WERI-Rb-1 (cell line): ENCODE data around the gene FNDC5.

ENCODE experiments used
- DNase-seq: peaks from one replicate; pipeline ENCODE4 v3.0.0-alpha.2; 2020
- H3K27ac ChIP-seq: fragments of 250-450 bp; sonication (Bioruptor Pico); 2 replicates; pipeline ENCODE4 v1.5.1; 2020; ENCODE audit warnings: mild to moderate bottlenecking, moderate library complexity
- H3K27me3 ChIP-seq: fragments of 250-450 bp; sonication (Bioruptor Pico); 2 replicates; pipeline ENCODE4 v1.5.1; 2021; ENCODE audit warnings: mild to moderate bottlenecking, low read depth, moderate library complexity; ENCODE audit not compliant: insufficient read depth, severe bottlenecking
- H3K36me3 ChIP-seq: fragments of 250-450 bp; sonication (Bioruptor Pico); 2 replicates; pipeline ENCODE4 v1.5.1; 2020; ENCODE audit warnings: mild to moderate bottlenecking, moderate library complexity
- H3K4me3 ChIP-seq: 2 replicates; pipeline ENCODE4 v1.5.1; 2011; ENCODE audit warnings: low read depth, mild to moderate bottlenecking, control low read depth, low read length
- H3K9me3 ChIP-seq: fragments of 250-450 bp; sonication (Bioruptor Pico); 2 replicates; pipeline ENCODE4 v1.5.1; 2021; ENCODE audit warnings: mild to moderate bottlenecking, moderate library complexity; ENCODE audit not compliant: severe bottlenecking
- CTCF ChIP-seq: IDR thresholded peaks from 2 replicates; pipeline ENCODE4 v1.5.1; 2011; ENCODE audit warnings: low read depth, mild to moderate bottlenecking, control low read depth, inconsistent platforms, low read length

Gene FNDC5

GRCh38 chr1:32884032-32884372 is 13.3 kb upstream of the FNDC5 start:
- Histone ChIP-seq H3K4me3 (peak overlapping the region; percentile 67), H3K27ac (peak overlapping the region; percentile 100), H3K27me3 (no peaks in the 10 kb centered on the region), H3K36me3 (peaks cover 21% of the 10 kb centered on the region), H3K9me3 (no peaks in the 10 kb centered on the region)
- TF ChIP-seq CTCF, result no peak
- DNase-seq, result no peak

- DNase-seq, result peak; percentile 85
- no peak for TF ChIP-seq CTCF
- Histone ChIP-seq H3K9me3 (no peaks in the 10 kb centered on the region), H3K27me3 (no peaks in the 10 kb centered on the region), H3K4me3 (peak overlapping the region; percentile 67), H3K36me3 (peaks cover 16% of the 10 kb centered on the region), H3K27ac (peak overlapping the region; percentile 100)
Measured at GRCh38 chr1:32883338-32884031, 12.8 kb upstream of the FNDC5 start.

GRCh38 chr1:32881871-32882850 is 11.4 kb upstream of the FNDC5 start:
- Histone ChIP-seq H3K4me3 (peak overlapping the region; percentile 56), H3K27me3 (no peaks in the 10 kb centered on the region), H3K27ac (peak overlapping the region; percentile 100), H3K36me3 (peaks cover 6% of the 10 kb centered on the region; the same call in 1 of the 2 replicates), H3K9me3 (no peaks in the 10 kb centered on the region)
- peak; percentile 89 for DNase-seq
- no peak for TF ChIP-seq CTCF

GRCh38 chr1:32881291-32881690 is 10.6 kb upstream of the FNDC5 start:
- Histone ChIP-seq H3K36me3 (peaks cover 6% of the 10 kb centered on the region; the same call in 1 of the 2 replicates), H3K27me3 (no peaks in the 10 kb centered on the region), H3K27ac (peak overlapping the region; percentile 100), H3K9me3 (no peaks in the 10 kb centered on the region), H3K4me3 (peak overlapping the region; percentile 56)
- TF ChIP-seq CTCF, result no peak
- peak; percentile 82 for DNase-seq

- H3K27ac ChIP-seq, result peak overlapping the region; percentile 13; the same call in 1 of the 2 replicates
- no peak for DNase-seq
- H3K9me3 ChIP-seq, result no peaks in the 10 kb centered on the region
- no peak overlapping the region for H3K4me3 ChIP-seq
- peaks cover 5% of the 10 kb centered on the region; the same call in 1 of the 2 replicates for H3K36me3 ChIP-seq
- no peak for TF ChIP-seq CTCF
- H3K27me3 ChIP-seq, result no peaks in the 10 kb centered on the region
Measured at GRCh38 chr1:32878637-32879041, 7.9 kb upstream of the FNDC5 start.
